HS-5 (cell line): Measurements from ENCODE around the gene PEX16.

Experiments used
- DNase-seq: peaks from one replicate; pipeline ENCODE4 v3.0.0-alpha.2; 2012; ENCODE audit warnings: low read depth

The PEX16 gene

GRCh38 chr11:45897556-45897955 is 20.1 kb downstream of the PEX16 start:
- DNase-seq, result no peak

- DNase-seq, result no peak
Observed at GRCh38 chr11:45896422-45896984, 21.2 kb downstream of the PEX16 start.

GRCh38 chr11:45895553-45896259 is 22.0 kb downstream of the PEX16 start:
- DNase-seq, result no peak

- no peak for DNase-seq
Observed at GRCh38 chr11:45894555-45895247, 23.0 kb downstream of the PEX16 start.

GRCh38 chr11:45892856-45893255 is 24.8 kb downstream of the PEX16 start:
- DNase-seq, result no peak

GRCh38 chr11:45890886-45891550 is 26.7 kb downstream of the PEX16 start:
- no peak for DNase-seq

GRCh38 chr11:45889966-45890365 is 27.7 kb downstream of the PEX16 start:
- DNase-seq, result no peak

GRCh38 chr11:45889555-45889954 is 28.1 kb downstream of the PEX16 start:
- DNase-seq, result no peak

GRCh38 chr11:45887587-45887986 is 30.1 kb downstream of the PEX16 start:
- no peak for DNase-seq

GRCh38 chr11:45886816-45887520 is 30.7 kb downstream of the PEX16 start:
- DNase-seq, result no peak

GRCh38 chr11:45885921-45886721 is 31.6 kb downstream of the PEX16 start:
- no peak for DNase-seq

- no peak for DNase-seq
Observed at GRCh38 chr11:45885274-45885920, 32.3 kb downstream of the PEX16 start, which contains the start of gene MAPK8IP1. Gene MAPK8IP1 (plus strand): TSS chr11:45885651. CDS start chr11:45885821, 170 bp downstream.

GRCh38 chr11:45884596-45885185 is 33.0 kb downstream of the PEX16 start:
- no peak for DNase-seq

- DNase-seq, result no peak
Observed at GRCh38 chr11:45881708-45882368, 35.8 kb downstream of the PEX16 start.

GRCh38 chr11:45880772-45881570 is 36.7 kb downstream of the PEX16 start:
- no peak for DNase-seq

- DNase-seq, result no peak
Observed at GRCh38 chr11:45879803-45880686, 37.6 kb downstream of the PEX16 start.

- no peak for DNase-seq
Observed at GRCh38 chr11:45877845-45878244, 39.8 kb downstream of the PEX16 start.

GRCh38 chr11:45877221-45877620 is 40.5 kb downstream of the PEX16 start:
- no peak for DNase-seq
